Suppressor macrophage (primary cell): Measurements from ENCODE around the gene NEMP2.
"Not testable (repeated sequence)": the region's sequence is repeated elsewhere in the genome, so short reads cannot be mapped to it uniquely, and the experiment has no call there.

Source experiments
- DNase-seq, 4 experiments: peaks; one replicate each; pipeline ENCODE4 v3.0.0-alpha.2; 2020 to 2022

NEMP2 gene

DNA sequence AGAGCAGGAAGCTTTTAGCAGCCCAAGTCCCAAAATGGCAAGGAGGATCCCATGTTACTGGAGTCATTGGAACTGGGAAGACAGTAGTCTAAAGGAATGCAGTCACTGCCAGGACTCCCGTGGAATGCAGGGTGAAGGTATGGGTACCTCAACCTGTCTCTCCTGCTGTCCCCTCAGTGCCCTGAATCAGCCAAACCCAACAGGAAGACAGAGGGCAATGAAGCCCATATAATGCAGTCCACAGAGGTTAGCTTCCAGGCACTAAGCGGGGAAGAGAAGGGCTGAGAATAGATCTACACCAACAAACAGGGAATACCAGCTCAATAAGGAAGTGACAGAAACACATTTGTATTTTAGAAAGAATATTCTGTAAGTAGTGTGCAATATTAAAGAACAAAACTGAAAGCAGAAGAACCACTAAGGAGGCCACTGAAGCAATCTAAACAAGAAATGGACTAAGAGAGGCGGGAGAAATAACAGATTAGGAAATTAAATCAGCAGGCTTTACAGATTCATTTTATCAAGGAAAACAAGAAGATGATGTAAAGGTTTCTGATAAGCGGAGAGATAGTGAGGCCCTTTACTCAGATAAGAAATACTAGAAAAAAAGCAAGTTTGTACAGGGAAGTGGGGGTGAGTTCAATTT, 8.3 kb downstream of the NEMP2 start:
- peak; percentile 13 to 71 (median 41) for DNase-seq

DNA sequence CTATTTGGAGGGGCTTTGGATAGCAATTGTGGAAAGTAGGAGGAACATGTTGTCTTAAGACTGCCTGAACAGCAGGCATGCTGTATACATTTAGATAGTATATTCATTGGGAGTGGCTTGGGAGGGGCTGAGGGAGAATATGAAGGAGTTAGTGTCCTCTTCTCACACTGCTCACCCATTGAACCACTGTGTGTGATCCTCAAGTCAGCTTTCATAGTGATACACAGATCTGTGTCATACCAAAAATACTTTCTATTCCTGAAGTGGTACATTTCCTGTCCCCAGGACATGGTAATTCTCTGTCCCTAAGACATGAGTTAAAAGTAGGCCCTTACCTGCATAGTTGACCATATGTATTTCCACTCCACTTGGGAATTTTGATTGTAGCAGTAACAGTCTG, 9.6 kb downstream of the NEMP2 start:
- no peak for DNase-seq

DNA sequence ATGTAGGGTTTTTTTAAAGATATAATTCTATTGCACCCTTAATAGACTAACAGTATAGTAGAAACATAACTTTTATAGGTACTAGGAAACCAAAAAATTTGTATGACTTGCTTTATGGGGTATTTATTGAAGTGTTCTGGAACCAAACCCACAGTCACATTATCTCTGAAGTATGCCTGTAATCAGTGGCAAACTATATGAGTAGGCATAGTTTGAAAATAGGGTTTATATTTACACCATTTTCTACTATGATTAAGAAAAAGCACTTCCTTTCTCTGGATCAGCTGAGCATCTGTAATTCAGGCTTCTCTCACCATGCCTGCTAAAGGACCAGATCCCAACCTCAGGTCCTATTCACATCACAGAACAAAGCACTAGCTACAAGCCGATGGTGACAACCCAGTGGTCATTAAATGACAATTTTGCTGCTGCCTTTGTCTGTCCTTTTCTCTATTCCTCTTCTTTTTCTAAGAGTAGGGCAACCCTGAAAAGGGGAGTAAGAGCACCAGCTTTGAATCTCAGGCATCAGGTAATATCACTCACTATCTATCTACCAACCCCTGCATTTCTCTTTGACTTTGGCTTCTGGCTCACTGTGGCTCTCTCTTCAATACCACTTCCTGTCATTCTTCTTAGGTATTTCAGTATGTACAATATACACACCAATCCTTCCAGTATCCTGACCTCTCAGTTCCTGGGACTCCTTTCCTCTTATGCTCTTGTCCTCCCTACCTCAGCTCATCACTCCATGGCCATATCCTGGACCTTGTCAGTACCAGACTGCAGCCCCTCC, 14.4 kb downstream of the NEMP2 start:
- DNase-seq, result no peak

DNA sequence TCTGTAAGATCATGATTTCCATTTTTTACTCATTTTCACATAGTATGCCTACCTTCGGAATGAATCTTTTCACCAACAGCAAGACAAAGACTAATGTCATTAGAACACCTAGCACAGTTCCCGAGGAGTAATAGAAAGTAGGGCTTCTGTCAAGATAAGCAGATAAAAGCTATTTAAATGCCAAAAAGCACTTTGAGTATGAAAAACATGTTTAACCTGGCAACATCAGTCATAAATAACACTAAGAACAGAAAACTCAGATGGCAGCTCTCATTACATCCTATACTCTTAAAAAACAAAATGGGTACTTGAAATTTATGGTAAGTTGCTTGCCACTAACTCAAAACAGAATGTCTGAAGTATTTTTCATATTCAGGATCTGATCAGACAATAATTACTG, 17.1 kb downstream of the NEMP2 start:
- DNase-seq, result no peak

DNA sequence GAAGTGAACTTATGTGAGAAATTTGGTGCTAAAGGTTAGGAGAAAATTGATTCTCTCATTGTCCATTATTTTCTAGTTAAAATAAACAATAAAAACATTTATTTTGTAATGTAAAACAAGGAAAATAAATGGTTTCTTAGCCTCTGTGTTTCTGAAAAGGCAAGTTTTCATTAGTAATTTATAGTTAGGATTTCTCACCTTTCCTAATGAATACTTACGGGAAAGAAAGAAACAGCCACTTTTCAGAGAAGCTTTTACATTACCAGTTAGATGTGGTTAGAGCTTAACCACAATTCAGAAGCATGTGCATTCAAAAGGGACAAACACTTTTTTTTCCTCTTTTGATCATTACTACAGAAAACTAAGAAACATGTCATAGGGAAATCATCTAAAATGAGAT, 18.8 kb downstream of the NEMP2 start:
- no peak for DNase-seq

DNA sequence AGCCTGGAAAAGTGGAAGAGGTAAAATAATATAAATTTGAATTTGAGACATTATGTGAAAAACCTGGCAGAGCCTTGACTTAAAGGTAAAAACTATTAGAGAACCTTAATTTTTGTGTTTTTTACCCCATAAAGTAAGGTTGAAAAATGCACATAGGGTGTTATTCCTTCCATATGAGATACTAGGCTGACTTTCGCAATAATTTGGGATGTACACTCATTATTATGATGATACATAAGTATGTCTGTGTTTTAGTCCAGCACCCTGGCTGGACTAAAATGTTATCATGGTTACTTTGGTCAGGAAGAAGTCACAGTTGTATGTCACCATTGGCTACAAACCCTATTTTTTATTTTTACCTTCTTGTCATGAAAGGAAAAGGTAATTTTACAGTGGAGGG, 19.8 kb downstream of the NEMP2 start:
- no peak for DNase-seq

DNA sequence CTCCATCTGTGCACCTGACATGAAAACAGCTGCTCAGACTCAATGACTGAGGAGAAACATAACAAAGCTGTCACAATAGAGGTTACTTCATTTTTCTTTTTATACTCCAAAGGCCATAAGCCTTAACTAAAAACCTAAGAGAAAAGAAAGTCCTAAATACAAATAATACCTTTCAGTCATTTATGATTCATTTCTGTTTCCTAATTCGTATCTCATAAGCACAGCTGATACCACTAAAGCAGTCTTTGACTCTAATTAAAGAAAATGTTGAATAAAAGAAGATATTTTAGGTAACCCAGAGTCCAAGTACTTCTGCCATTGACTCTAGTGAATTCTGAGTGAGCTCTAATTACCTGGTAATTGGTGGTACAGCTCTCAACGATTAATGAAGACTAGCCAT, 20.6 kb downstream of the NEMP2 start:
- no peak for DNase-seq

DNA sequence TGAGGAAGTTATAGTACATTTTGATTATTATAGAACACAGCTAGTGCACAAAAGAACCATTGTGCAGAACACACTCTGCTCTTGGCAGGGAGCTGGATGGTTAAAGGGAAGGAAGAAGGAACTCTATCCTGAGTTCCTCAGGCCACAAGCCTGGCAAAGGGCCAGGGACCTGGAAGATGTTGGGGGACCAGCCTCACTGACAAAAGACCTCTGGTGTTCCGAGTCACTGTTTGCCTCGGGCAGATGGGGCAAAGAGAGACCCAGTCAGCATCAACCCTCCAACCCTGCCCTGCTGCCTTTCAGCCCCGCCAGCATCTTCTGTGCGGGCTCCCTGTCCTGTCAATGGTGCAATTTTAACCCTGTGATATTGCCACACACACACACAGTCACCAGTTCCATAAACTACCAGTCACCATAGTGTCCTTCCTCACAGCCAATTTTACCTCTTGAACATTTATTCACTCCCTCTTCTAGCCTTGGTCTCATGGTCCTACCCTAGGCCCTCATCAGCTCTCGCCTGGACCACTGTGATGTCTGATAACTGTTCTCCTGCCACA, 21.9 kb downstream of the NEMP2 start:
- DNase-seq, result peak in 3 of 4 experiments; percentile 22 to 28 (median 23)

DNA sequence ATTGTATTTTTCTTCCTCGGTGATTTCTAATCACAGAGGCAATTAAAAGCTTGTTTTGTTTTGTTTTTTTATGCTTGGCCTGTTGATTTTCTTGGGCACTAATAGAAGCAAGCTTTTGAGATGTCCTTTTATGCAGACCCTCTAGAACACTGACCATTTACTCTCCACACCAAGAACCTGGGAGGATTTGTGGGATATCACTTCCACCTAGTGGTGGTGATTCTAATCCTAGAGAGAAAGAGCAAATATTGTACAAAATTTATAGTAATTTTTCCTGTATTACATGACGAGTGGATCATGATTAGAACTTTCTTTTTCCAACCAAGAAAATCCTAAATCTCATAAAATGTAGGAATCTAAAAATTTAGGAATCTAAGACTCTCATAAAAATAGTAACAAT, 23.4 kb downstream of the NEMP2 start:
- DNase-seq, result peak in 2 of 4 experiments; percentile 19 to 22

DNA sequence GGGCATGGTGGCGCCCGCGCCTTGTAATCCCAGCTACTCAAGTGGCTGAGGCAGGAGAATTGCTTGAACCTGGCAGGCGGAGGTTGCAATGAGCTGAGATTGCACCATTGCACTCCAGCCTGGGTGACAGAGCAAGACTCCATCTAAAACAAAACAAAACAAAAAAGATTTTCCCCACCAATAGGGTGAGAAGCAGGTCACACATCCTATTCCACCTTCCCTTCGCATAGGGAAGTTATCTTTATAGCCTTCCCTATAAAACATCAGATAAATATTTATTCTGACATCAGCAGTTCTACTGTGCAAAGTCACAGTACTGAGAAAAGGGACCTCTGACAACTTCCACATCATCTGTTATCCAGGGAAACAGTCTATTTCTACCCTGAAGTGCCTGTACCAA, 24.6 kb downstream of the NEMP2 start:
- not testable (repeated sequence) for DNase-seq

DNA sequence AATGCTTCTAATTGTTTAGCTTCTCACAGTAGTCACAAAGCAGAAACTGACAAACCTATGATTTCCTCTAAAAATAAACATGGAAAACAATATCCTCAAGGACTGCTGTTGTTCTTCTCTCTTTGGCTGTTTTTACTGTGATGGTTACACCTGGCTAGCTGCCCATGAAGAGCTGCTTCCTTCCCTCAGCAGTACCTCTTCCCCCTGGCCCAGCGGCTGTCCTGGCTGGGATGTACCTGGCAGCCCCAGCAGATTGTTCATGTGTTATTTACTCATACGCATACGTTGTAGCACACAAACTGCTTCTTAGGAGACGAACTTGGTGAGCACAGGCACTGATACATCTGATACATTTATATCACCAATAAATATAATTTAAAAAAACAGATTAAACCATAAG, 27.4 kb downstream of the NEMP2 start:
- DNase-seq, result no peak

DNA sequence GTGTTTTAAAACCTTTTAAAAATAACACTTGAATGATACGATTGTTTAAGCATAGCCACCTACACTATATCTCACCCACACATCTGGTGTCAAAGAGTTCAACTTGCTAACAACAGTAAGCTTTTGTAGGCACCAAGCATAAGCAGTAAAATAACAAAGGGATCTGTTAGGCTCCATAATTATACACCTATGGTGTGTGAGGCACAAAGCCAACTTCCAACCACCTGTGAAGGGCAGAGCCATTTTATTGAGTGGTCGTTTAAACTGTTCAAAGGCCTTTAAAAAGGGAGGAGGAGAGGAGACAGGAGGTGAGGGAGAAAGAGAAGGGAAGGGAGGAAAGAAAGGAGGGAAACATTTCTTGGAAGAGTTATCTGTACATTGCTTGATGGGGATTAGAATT, 27.9 kb downstream of the NEMP2 start:
- no peak for DNase-seq

DNA sequence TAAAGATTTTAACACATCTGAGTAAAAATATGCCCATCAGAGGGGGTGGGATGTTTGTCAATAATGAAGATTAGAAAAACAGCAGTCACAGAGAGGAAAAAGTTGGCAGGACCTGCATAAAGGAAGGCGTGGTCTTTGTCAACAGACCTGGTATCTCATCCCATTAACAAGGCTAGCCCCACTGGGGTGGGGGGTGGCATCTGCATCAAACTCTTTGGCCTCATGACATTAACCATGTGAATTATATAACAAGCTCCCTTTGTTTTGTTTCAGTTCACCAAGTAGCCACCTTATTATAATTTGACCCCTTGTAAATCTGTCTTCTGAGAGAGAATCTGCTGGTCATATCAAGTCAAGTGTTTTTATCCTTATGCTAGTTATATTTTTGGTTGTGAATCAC, 28.8 kb downstream of the NEMP2 start:
- no peak for DNase-seq

DNA sequence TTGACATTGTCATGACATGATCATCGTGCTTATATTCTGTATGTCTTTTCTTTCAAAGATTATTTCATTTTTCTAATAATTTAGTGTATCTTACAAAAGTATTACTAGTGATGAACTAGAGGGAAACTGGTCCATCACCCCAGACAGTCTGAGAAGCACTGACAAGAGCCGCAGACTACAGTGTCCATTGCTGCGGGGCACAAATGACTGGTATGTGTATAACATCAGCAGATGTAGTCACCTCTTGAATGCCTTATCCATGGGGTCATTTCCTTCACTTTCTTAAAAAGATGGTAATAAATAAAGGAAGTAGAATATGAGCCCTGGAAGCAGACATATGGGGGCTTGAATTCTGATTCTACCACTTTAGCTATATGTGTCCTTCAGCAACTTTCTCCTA, 29.6 kb downstream of the NEMP2 start:
- no peak for DNase-seq

DNA sequence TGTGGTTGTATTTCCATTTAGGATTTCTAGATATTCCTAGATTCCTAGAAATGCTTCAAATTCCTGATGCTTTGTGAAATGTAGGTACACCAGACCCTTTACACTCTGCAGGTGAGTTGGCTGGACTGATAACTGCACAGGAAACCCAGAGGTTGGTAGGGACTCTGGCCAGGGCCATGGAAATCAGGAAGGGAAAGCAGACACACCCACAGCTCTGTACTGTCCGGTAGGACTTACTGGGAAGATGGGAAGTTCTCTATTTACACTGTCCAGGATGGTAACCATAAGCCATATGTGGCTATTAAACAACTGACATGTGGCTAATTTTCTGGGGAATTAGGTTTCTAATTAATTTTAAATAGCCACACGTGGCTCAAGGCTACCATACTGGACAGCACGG, 31.4 kb downstream of the NEMP2 start:
- no peak for DNase-seq

DNA sequence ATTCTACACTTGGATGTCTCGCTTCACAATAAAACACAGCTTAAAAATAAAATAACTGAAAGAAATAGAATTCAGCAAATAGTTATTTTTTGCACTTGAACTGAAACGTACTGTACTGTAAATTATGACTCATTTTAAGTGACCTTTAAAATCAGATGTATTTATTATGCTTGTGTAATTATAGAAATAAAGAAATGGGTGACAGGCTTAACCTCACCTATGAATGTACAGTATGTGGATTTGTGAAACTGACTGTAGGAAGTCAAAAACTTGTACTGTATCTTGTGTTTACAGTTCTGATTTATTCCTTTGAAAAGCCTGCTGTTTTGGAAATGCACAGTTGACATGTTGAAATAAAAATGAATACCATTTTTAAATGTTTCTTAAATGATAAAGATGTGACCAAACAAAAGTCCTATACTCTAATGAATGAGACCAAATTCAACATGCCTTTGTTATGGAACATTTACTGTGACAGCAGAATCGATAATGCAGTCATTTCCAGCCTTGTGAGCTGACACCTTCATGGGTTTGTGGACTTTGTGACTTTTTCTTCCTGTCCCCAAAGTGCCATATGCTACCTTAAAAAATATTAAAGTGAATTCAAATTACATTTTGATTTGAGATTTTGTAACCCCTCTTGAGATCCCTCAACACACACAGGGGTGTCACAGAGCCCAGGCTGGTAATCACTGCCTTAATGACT, 32.7 kb downstream of the NEMP2 start:
- no peak for DNase-seq

DNA sequence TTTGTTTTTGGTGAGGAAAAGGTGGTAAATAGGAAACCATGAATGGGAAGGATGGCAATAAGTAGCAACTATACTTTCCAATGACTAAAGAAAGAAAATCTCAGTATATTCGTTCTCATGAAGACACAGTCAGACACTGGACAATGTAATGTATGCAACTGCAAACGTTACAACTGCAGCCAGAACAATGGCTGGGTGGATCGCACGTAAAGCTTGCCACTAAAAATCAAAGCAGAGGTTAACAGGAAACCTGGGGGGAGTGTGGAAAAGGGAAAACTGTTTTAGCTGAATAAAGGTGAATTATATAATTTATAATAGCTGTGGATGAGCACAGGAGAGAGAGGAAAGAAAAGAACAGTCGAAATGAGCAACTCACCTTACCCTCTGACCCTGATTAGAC, 33.3 kb downstream of the NEMP2 start:
- no peak for DNase-seq

DNA sequence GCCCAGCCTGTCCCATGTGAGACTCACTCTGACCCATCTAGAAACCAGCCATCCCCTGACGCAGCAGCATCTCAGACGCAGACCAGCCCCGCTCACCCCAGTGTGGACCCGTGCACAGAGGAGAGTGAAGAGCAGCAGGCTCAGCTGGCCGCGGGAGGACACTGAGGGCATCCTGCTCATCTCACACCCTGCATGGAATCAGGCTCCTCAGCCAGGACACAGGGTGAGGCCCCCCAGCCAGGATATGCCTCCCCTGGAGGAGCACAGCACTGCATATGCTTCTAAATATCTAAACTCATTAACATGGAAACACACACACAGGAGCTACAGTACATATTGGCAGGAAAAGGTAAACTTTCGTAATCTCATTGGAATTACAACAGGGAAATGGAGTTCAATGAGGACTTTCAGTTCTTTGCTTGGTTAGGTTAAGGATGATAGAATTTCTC, 34.4 kb downstream of the NEMP2 start:
- DNase-seq, result no peak

DNA sequence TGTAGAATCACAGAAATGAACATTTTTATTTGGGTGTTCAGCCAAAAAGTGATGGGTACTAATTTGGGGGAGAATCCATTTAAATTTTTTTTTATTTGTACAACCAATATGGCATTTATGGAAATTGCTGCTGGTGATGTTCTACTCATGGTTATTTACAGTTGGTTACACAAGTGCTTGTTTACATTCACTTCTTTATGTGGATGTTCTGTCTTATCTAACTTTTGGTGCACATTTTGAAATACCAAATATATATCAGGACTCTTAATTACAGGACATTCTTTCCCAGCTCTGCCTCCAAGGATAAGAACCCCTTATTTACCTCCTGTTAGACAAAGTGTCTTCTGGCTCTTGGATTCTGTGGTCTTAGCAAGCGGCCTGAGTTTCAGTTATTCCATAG, 35.2 kb downstream of the NEMP2 start:
- no peak for DNase-seq

DNA sequence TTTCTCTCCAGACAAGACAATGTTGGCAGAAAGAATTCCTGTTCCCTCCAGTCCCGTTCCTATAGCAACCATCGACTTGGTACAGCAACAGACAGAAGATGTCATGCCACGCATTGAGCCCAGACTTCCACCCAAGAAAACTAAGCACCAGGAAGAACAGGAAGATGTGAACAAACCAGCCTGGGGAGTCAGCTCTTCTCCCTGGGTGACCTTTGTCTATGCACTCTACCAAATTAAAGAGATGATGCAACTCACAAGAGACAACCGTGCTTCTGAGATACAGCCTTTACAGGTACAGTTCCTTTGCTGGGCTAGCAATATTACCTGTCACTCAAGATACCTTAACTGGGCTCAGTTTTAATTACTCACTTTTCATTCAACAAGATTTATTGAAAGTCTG, 37.1 kb downstream of the NEMP2 start:
- DNase-seq, result no peak

DNA sequence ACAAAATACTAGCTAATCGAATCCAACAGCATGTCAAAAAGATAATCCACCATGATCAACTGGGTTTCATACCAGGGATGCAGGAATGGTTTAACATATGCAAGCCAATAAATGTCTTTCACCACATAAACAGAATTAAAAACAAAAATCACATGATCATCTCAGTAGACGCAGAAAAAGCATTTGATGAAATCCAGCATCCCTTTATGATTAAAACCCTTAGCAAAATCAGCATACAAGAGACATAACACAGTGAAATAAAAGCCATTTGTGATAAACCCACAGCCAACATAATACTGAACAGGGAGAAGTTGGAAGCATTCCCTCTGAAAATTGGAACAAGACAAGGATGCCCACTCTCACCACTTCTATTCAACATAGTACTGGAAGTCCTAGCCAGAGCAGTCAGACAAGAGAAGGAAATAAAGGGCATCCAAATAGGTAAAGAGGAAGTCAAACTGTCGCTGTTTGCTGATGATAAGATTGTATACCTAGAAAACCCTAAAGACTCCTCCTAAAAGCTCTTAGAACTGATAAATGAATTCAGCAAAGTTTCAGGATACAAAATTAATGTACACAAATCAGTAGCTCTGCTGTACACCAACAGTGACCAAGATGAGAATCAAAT, 39.8 kb downstream of the NEMP2 start:
- DNase-seq, result not testable (repeated sequence)

DNA sequence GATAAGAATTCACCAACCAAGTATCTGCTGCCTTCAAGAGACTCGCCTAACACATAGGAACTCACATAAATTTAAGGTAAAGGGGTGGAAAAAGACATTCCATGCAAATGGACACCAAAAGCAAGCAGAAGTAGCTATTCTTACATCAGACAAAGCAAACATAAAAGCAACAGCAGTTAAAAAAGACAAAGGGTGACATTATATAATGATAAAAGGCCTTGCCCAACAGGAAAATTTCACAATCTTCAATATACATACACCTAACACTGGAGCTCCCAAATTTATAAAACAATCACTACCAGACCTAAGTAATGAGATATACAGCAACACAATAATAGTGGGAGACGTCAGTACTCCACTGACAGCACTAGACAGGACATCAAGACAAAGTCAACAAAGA, 41.4 kb downstream of the NEMP2 start:
- DNase-seq, result no peak

DNA sequence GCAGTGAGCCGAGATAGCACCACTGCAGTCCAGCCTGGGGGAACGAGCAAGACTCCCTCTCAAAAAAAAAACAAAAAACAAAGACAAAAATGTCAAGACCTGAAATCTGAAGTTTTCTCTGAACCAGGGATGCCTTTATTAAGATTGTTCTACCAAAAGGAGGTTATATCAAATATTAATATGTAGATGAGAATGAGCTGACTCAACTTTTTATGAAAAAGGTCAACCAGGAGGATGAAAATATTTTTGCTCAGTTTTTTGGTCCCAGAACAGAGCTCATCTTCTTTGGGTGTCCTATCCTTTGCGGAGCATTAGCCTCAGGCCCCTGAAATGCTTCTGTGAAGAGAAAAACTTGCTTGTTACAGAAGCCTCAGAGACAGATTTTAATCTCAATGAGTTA, 44.0 kb downstream of the NEMP2 start:
- no peak for DNase-seq
